KMS-11 (cell line): ENCODE measurements around the gene PLXNA2.

Experiments used
- H2AFZ ChIP-seq: fragments of 200-600 bp; sonication (generic); 2 replicates; pipeline ENCODE4 v1.6.1; 2016; ENCODE audit warnings: antibody characterized with exemption, mixed run types, low read depth
- H3K27ac ChIP-seq: fragments of 200-600 bp; sonication (generic); 2 replicates; pipeline ENCODE4 v1.6.1; 2016; ENCODE audit warnings: mild to moderate bottlenecking, mixed run types
- H3K27me3 ChIP-seq: fragments of 200-600 bp; sonication (generic); 2 replicates; pipeline ENCODE4 v1.6.1; 2017; ENCODE audit warnings: mild to moderate bottlenecking, low read depth, mixed run types, moderate library complexity; ENCODE audit not compliant: insufficient read depth
- H3K36me3 ChIP-seq: fragments of 200-600 bp; sonication (generic); 2 replicates; pipeline ENCODE4 v1.6.1; 2017; ENCODE audit warnings: mild to moderate bottlenecking, mixed run types; ENCODE audit not compliant: insufficient read depth
- H3K4me1 ChIP-seq: fragments of 200-600 bp; sonication (generic); 2 replicates; pipeline ENCODE4 v1.6.1; 2016; ENCODE audit warnings: mild to moderate bottlenecking, low read depth, mixed run types; ENCODE audit not compliant: poor library complexity, severe bottlenecking
- H3K4me2 ChIP-seq: fragments of 200-600 bp; sonication (generic); 2 replicates; pipeline ENCODE4 v1.7.0; 2016; ENCODE audit warnings: mild to moderate bottlenecking, mixed run types
- H3K4me3 ChIP-seq: fragments of 200-600 bp; sonication (generic); IDR thresholded peaks from 2 replicates; pipeline ENCODE4 v1.6.1; 2017; ENCODE audit warnings: low read depth, low read length, mixed read lengths; ENCODE audit not compliant: insufficient read depth
- H3K79me2 ChIP-seq: fragments of 200-600 bp; sonication (generic); 2 replicates; pipeline ENCODE4 v1.6.1; 2016; ENCODE audit warnings: low read depth, mixed run types; ENCODE audit not compliant: insufficient read depth
- H3K9ac ChIP-seq: fragments of 200-600 bp; sonication (generic); 2 replicates; pipeline ENCODE4 v1.6.1; 2016; ENCODE audit warnings: mild to moderate bottlenecking, mixed run types
- H4K20me1 ChIP-seq: fragments of 200-600 bp; sonication (generic); 2 replicates; pipeline ENCODE4 v1.6.1; 2016; ENCODE audit warnings: mild to moderate bottlenecking, mixed run types; ENCODE audit not compliant: insufficient read depth
- CTCF ChIP-seq: fragments of 200-600 bp; sonication (generic); conservative IDR thresholded peaks from 2 replicates; pipeline ENCODE4 v1.6.1; 2017; ENCODE audit warnings: low read depth, mild to moderate bottlenecking, antibody characterized with exemption, low read length, moderate library complexity, mixed read lengths

The PLXNA2 gene

DNA sequence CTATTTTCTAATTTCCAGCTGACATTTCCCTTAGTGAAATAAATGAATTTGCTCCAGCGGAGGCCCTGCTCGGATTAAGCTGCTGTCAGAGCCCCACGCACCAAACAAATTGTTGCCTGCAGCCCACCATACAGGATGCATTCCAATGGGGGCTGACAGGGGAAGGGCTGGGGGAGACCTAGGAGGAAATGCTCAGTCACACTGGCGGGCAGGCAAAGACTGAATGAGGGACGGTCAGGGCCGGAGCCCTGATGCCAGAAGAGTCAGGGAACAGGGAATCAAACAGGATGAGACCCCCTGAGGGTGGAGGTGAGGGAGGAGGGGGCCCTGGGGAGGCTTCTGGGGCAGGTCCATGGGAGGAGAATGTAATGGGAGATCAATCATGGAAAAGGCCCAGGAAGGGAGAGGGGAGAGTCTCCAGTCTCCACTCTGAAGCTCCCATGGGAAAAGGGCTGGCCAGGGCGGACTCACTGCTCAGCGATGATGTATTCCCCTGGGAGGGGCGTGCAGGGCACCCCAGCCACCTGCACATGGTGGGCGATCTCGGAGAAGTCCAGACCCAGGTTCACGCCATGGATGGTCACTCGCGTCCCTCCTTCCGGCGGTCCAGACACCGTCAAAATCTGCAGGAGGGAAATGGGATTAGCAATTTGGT is 183.8 kb downstream of the PLXNA2 start:
- no peak overlapping the region for H3K9ac ChIP-seq

DNA sequence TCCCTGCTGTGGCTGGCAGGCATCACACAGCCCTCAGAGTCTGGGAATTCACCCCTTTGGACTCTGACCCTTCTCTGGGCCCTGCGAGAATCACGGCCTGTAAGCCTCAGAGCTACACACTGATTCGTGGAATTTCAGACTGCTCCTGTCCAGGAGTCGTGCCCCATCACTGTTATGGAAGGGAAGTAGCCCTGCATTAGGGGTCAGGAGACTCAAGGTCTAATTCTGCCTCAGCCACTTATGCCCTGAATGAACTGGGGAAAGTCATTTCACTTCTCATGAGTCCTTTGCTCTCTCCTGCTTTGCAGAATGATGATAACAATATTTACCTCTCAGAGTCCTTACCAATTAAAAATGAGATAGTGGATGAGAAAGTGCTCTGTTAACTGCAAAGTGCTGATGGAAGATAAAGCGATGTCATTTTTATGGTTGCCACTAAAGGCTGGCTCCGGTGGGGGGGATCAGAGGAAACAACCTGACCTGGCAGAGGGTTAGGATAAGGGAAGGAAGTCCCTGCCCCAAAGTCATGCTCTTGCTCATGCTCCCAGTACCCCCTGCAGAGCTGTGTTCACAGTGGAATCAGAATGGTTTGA is 184.7 kb downstream of the PLXNA2 start:
- no peaks in the 10 kb centered on the region for H3K36me3 ChIP-seq
- no peaks in the 10 kb centered on the region for H4K20me1 ChIP-seq
- no peak overlapping the region for H3K4me2 ChIP-seq
- no peak overlapping the region for H2AFZ ChIP-seq
- H3K27ac ChIP-seq = no peak overlapping the region
- no peak overlapping the region for H3K9ac ChIP-seq
- H3K27me3 ChIP-seq = no peaks in the 10 kb centered on the region
- no peaks in the 10 kb centered on the region for H3K4me1 ChIP-seq
- H3K79me2 ChIP-seq = no peaks in the 10 kb centered on the region
- no peak overlapping the region for H3K4me3 ChIP-seq
- no peak for TF ChIP-seq CTCF

More for the DNA sequence above, 183.8 kb downstream of the PLXNA2 start:
- H3K27ac ChIP-seq = no peak overlapping the region
- no peak overlapping the region for H3K4me2 ChIP-seq
- H2AFZ ChIP-seq = no peak overlapping the region
- H3K27me3 ChIP-seq = no peaks in the 10 kb centered on the region
- H3K36me3 ChIP-seq = no peaks in the 10 kb centered on the region
- no peak for TF ChIP-seq CTCF
- H4K20me1 ChIP-seq = no peaks in the 10 kb centered on the region
- no peaks in the 10 kb centered on the region for H3K4me1 ChIP-seq
- no peaks in the 10 kb centered on the region for H3K79me2 ChIP-seq
- H3K4me3 ChIP-seq = no peak overlapping the region

DNA sequence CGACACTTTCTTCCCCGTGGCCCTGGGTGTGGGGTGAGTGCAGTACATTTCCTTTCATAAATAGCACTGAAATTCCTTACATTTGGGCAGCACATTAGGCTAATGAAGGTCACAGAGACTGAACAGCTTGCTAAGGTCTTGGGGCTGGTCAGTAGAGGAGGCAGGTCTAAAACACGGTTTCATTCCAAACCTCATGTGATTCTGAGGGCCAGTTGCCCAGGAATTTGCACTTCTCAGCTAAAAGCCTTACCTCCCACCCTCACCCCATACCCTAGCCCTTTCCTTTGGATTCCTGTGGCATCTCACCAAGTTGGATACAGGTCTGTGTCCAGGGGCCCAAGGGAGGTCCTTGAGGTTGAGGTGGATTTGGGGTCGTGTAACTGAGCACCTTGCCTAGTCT is 185.4 kb downstream of the PLXNA2 start:
- Histone ChIP-seq H2AFZ (no peak overlapping the region), H3K9ac (no peak overlapping the region), H3K27me3 (no peaks in the 10 kb centered on the region), H3K4me2 (no peak overlapping the region), H3K4me1 (no peaks in the 10 kb centered on the region), H4K20me1 (no peaks in the 10 kb centered on the region), H3K4me3 (no peak overlapping the region), H3K36me3 (no peaks in the 10 kb centered on the region), H3K79me2 (no peaks in the 10 kb centered on the region), H3K27ac (no peak overlapping the region)
- no peak for TF ChIP-seq CTCF

- no peaks in the 10 kb centered on the region for H4K20me1 ChIP-seq
- no peak for TF ChIP-seq CTCF
- H3K4me2 ChIP-seq = no peak overlapping the region
- no peak overlapping the region for H3K27ac ChIP-seq
- H3K27me3 ChIP-seq = no peaks in the 10 kb centered on the region
- no peaks in the 10 kb centered on the region for H3K36me3 ChIP-seq
- H3K4me3 ChIP-seq = no peak overlapping the region
- H2AFZ ChIP-seq = no peak overlapping the region
- H3K4me1 ChIP-seq = no peaks in the 10 kb centered on the region
- H3K79me2 ChIP-seq = no peaks in the 10 kb centered on the region
- H3K9ac ChIP-seq = no peak overlapping the region
Measured at GRCh38 chr1:208058267-208058666, 185.9 kb downstream of the PLXNA2 start.
